Caco-2 (cell line): Measurements from ENCODE around the gene PAX5. TPM values are rescaled to one million over a fixed set of nuclear protein-coding genes. Genes with fewer than 3 reads are reported as not detected.

Experiments used
- BruUV-seq: library from RNA; stranded (reverse); fragments of 400-500 nt; replicated peaks from 2 replicates; lab custom pipeline; 2021; lab: Mats Ljungman, UMichigan
- CTCF ChIA-PET: fragments of 300-600 bp; sonication (Branson Sonifier 250); formaldehyde crosslinking; loops from one replicate; lab custom pipeline; 2022; ENCODE audit warnings: antibody characterized with exemption; lab: Charles Lee
- POLR2A ChIA-PET: fragments of 300-600 bp; sonication (Branson Sonifier 250); formaldehyde crosslinking; loops from one replicate; lab custom pipeline; 2022; ENCODE audit warnings: antibody characterized with exemption; lab: Charles Lee
- DNase-seq, 2 experiments: peaks; one replicate each; pipeline versions ENCODE4 v3.0.0 to v3.0.0-alpha.2; 2020 to 2022
- H3K27me3 ChIP-seq: replicated peaks from 2 replicates; pipeline ENCODE4 v1.6.0; 2011; ENCODE audit warnings: low read length; ENCODE audit not compliant: control insufficient read depth, insufficient read depth
- H3K36me3 ChIP-seq: 2 replicates; pipeline ENCODE4 v1.5.1; 2011; ENCODE audit warnings: low read length; ENCODE audit not compliant: control insufficient read depth, insufficient read depth
- H3K4me1 ChIP-seq: fragments of 250-450 bp; sonication (Bioruptor Pico); 2 replicates; pipeline ENCODE4 v1.5.1; 2020; ENCODE audit warnings: mild to moderate bottlenecking
- H3K4me3 ChIP-seq: 2 replicates; pipeline ENCODE4 v1.5.1; 2011; ENCODE audit warnings: low read depth, mild to moderate bottlenecking, control low read depth, low read length
- H3K9me3 ChIP-seq: fragments of 250-450 bp; sonication (Bioruptor Pico); 2 replicates; pipeline ENCODE4 v1.5.1; 2020; ENCODE audit warnings: mild to moderate bottlenecking, moderate library complexity
- H3K27ac Mint-ChIP-seq: one replicate; pipeline ENCODE4 v1.8.0; 2022; ENCODE audit warnings: mixed read lengths; ENCODE audit not compliant: unreplicated experiment
- H3K27me3 Mint-ChIP-seq: one replicate; pipeline ENCODE4 v1.8.0; 2022; ENCODE audit warnings: mixed read lengths; ENCODE audit not compliant: insufficient read depth, unreplicated experiment
- H3K36me3 Mint-ChIP-seq: one replicate; pipeline ENCODE4 v1.8.0; 2022; ENCODE audit warnings: mild to moderate bottlenecking, mixed read lengths; ENCODE audit not compliant: insufficient read depth, unreplicated experiment
- H3K4me1 Mint-ChIP-seq: one replicate; pipeline ENCODE4 v1.8.0; 2022; ENCODE audit warnings: low read depth, mixed read lengths; ENCODE audit not compliant: unreplicated experiment
- H3K4me3 Mint-ChIP-seq: one replicate; pipeline ENCODE4 v1.8.0; 2022; ENCODE audit warnings: mild to moderate bottlenecking, moderate library complexity, mixed read lengths; ENCODE audit not compliant: unreplicated experiment
- H3K9me3 Mint-ChIP-seq: one replicate; pipeline ENCODE4 v1.8.0; 2022; ENCODE audit warnings: mixed read lengths; ENCODE audit not compliant: unreplicated experiment
- intact Hi-C: fragments of 100-400 bp; cut with micrococcal nuclease; formaldehyde crosslinking; loops from one replicate; pipeline ENCODE4 v1.10.0; 2022; ENCODE audit not compliant: unreplicated experiment
- total RNA-seq: library from RNA; stranded (reverse); gene quantifications from 2 replicates; pipeline ENCODE4 v1.2.3, GENCODE V29; 2022
- TF ChIP-seq, protein P1 (sequence below), 2 experiments: fragments of 200-600 bp in 1 of 2; IDR thresholded peaks; 1 replicate in 1 of 2; 2 replicates in 1 of 2; pipeline versions ENCODE4 v1.5.1 to v1.8.0; 2011 to 2022; ENCODE audit warnings: antibody characterized with exemption in 1 of 2, control low read depth in 1 of 2, inconsistent platforms in 1 of 2, low read depth in 1 of 2, low read length in 1 of 2, mild to moderate bottlenecking in 1 of 2, moderate library complexity in 1 of 2; ENCODE audit not compliant: insufficient read depth in 1 of 2, severe bottlenecking in 1 of 2, unreplicated experiment in 1 of 2

Gene PAX5
- total RNA-seq, 1 experiment from 2014 or later, result not detected

DNA sequence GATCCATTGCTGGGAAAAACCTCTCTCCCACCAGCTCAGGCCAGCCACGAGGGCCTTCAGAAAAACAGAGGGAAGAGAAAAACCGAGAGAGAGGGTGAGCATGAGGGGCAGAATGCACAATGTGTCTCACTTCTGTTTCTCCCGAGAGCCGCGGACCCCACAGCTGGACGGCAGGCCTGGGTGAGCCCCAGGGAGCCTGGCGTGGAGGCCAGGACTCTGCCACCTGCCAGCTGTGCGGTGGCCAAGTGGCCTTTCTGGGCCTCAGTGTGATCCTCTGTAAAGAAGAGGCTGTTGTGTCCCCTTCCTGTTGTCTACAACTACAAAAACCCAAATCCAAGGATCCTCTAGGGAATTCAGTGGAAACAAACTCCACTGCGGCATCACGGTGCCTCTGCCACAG, 179.3 kb downstream of the PAX5 start:
- H3K36me3 ChIP-seq, result no peaks in the 10 kb centered on the region
- H3K4me1 Mint-ChIP-seq, result peaks cover 10% of the 10 kb centered on the region
- no peak overlapping the region for H3K4me3 ChIP-seq
- intact Hi-C loops, result loop anchor here (1.0 kb wide), 1 partner anchor 56 kb away; no protein-coding TSS in a partner anchor
- no peaks in the 10 kb centered on the region for H3K27me3 ChIP-seq
- H3K4me1 ChIP-seq, result peaks cover 9% of the 10 kb centered on the region; the same call in 1 of the 2 replicates
- DNase-seq, result no peak
- no peaks in the 10 kb centered on the region for H3K9me3 Mint-ChIP-seq
- POLR2A ChIA-PET, result no interaction called here
- H3K9me3 ChIP-seq, result no peaks in the 10 kb centered on the region
- no peak overlapping the region for H3K27ac Mint-ChIP-seq
- BruUV-seq, result no TSS peak
- no peaks in the 10 kb centered on the region for H3K27me3 Mint-ChIP-seq
- no peak overlapping the region for H3K4me3 Mint-ChIP-seq
- CTCF ChIA-PET, result interaction anchor here (1.0 kb wide), 1 partner anchor 14 kb away, joined by 3 read pairs; no protein-coding TSS in a partner anchor
- TF ChIP-seq, protein P1, sequence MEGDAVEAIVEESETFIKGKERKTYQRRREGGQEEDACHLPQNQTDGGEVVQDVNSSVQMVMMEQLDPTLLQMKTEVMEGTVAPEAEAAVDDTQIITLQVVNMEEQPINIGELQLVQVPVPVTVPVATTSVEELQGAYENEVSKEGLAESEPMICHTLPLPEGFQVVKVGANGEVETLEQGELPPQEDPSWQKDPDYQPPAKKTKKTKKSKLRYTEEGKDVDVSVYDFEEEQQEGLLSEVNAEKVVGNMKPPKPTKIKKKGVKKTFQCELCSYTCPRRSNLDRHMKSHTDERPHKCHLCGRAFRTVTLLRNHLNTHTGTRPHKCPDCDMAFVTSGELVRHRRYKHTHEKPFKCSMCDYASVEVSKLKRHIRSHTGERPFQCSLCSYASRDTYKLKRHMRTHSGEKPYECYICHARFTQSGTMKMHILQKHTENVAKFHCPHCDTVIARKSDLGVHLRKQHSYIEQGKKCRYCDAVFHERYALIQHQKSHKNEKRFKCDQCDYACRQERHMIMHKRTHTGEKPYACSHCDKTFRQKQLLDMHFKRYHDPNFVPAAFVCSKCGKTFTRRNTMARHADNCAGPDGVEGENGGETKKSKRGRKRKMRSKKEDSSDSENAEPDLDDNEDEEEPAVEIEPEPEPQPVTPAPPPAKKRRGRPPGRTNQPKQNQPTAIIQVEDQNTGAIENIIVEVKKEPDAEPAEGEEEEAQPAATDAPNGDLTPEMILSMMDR (IDR thresholded peaks at IDR 0.05; ENCODE audit: insufficient read depth in 1 of 2, low read depth in 1 of 2, low read length in 1 of 2, severe bottlenecking in 1 of 2, unreplicated experiment in 1 of 2), result no peak
- H3K36me3 Mint-ChIP-seq, result no peaks in the 10 kb centered on the region

DNA sequence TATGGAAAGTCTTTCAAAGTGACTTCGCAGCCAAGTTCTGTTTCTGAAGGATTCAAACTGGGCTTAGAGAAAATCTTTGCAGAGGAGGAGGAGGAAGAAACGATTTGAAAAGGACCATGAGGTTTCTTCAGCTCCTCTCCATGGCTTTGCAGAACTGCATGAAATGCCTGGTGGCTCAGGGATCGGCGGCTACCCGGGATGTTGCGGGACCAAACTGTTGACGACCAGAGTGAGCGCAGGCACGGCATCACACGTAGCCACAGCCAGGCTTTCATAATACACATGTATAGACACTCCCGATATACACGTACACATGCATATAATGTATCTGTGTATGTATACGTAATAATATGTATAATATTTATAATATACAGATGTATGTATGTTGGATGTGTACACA, 180.0 kb downstream of the PAX5 start:
- POLR2A ChIA-PET, result no interaction called here
- no peaks in the 10 kb centered on the region for H3K9me3 Mint-ChIP-seq
- H3K4me1 ChIP-seq, result peaks cover 3% of the 10 kb centered on the region; the same call in 1 of the 2 replicates
- no peak overlapping the region for H3K27ac Mint-ChIP-seq
- CTCF ChIA-PET, result no interaction called here
- BruUV-seq, result no TSS peak
- H3K9me3 ChIP-seq, result no peaks in the 10 kb centered on the region
- TF ChIP-seq, protein P1 (IDR thresholded peaks at IDR 0.05; ENCODE audit: insufficient read depth in 1 of 2, low read depth in 1 of 2, low read length in 1 of 2, severe bottlenecking in 1 of 2, unreplicated experiment in 1 of 2), result no peak
- H3K27me3 Mint-ChIP-seq, result no peaks in the 10 kb centered on the region
- no peaks in the 10 kb centered on the region for H3K36me3 Mint-ChIP-seq
- intact Hi-C loops, result no loop called here
- no peak overlapping the region for H3K4me3 Mint-ChIP-seq
- H3K36me3 ChIP-seq, result no peaks in the 10 kb centered on the region
- DNase-seq, result no peak
- no peaks in the 10 kb centered on the region for H3K27me3 ChIP-seq
- no peak overlapping the region for H3K4me3 ChIP-seq
- H3K4me1 Mint-ChIP-seq, result peaks cover 8% of the 10 kb centered on the region

DNA sequence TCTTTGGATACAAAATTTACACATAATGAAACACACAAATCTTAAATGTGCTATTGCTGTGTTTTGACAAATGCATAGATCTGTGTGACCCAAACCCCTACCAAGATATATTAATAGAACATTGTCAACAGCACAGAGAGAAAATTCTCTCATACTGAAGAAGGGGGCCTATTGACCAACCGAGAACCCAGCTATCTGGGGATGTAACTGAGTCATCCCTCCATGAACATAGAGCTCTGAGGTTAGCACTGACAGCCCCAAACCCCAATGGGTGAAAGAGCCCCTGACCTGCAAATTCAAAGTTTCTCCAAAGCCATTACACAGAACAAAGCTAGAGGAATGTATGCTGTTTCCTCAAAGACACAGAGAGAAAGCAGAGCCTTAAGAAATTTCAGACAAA, 180.8 kb downstream of the PAX5 start:
- no peak overlapping the region for H3K4me3 Mint-ChIP-seq
- Histone ChIP-seq H3K4me1 (no peaks in the 10 kb centered on the region), H3K9me3 (no peaks in the 10 kb centered on the region), H3K27me3 (no peaks in the 10 kb centered on the region), H3K36me3 (no peaks in the 10 kb centered on the region), H3K4me3 (no peak overlapping the region)
- no peaks in the 10 kb centered on the region for H3K27me3 Mint-ChIP-seq
- ChIA-PET POLR2A (no interaction called here), CTCF (no interaction called here)
- TF ChIP-seq, protein P1 (IDR thresholded peaks at IDR 0.05; ENCODE audit: insufficient read depth in 1 of 2, low read depth in 1 of 2, low read length in 1 of 2, severe bottlenecking in 1 of 2, unreplicated experiment in 1 of 2), result no peak
- H3K36me3 Mint-ChIP-seq, result no peaks in the 10 kb centered on the region
- no peak overlapping the region for H3K27ac Mint-ChIP-seq
- DNase-seq, result no peak
- H3K4me1 Mint-ChIP-seq, result peaks cover 7% of the 10 kb centered on the region
- no TSS peak for BruUV-seq
- intact Hi-C loops, result no loop called here
- H3K9me3 Mint-ChIP-seq, result no peaks in the 10 kb centered on the region
